ENCODE data around the gene EGFLAM. TPM values are rescaled to one million over a fixed set of nuclear protein-coding genes. Genes with fewer than 3 reads are reported as not detected.

EGFLAM gene
- total RNA-seq, 1 donor from 2014 or later: not detected

- Mint-ChIP-seq H3K4me1 (ENCODE audit: unreplicated experiment) (no peaks in the 10 kb centered on the region), H3K9me3 (ENCODE audit: unreplicated experiment) (no peaks in the 10 kb centered on the region), H3K36me3 (ENCODE audit: unreplicated experiment) (no peaks in the 10 kb centered on the region), H3K4me3 (ENCODE audit: unreplicated experiment) (no peak overlapping the region), H3K27me3 (ENCODE audit: unreplicated experiment) (peaks cover 18% of the 10 kb centered on the region), H3K27ac (ENCODE audit: unreplicated experiment) (no peak overlapping the region)
- DNase-seq (ENCODE audit: extremely low spot score, unreplicated experiment): no peak
- TF ChIP-seq, protein P1, sequence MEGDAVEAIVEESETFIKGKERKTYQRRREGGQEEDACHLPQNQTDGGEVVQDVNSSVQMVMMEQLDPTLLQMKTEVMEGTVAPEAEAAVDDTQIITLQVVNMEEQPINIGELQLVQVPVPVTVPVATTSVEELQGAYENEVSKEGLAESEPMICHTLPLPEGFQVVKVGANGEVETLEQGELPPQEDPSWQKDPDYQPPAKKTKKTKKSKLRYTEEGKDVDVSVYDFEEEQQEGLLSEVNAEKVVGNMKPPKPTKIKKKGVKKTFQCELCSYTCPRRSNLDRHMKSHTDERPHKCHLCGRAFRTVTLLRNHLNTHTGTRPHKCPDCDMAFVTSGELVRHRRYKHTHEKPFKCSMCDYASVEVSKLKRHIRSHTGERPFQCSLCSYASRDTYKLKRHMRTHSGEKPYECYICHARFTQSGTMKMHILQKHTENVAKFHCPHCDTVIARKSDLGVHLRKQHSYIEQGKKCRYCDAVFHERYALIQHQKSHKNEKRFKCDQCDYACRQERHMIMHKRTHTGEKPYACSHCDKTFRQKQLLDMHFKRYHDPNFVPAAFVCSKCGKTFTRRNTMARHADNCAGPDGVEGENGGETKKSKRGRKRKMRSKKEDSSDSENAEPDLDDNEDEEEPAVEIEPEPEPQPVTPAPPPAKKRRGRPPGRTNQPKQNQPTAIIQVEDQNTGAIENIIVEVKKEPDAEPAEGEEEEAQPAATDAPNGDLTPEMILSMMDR (IDR thresholded peaks at IDR 0.05): no peak
Observed at GRCh38 chr5:38360323-38361061, 102.1 kb downstream of the EGFLAM start.

- DNase-seq (ENCODE audit: extremely low spot score, unreplicated experiment): no peak
- H3K27ac Mint-ChIP-seq (ENCODE audit: unreplicated experiment): no peak overlapping the region
- H3K9me3 Mint-ChIP-seq (ENCODE audit: unreplicated experiment): no peaks in the 10 kb centered on the region
- TF ChIP-seq, protein P1 (IDR thresholded peaks at IDR 0.05): no peak
- H3K36me3 Mint-ChIP-seq (ENCODE audit: unreplicated experiment): no peaks in the 10 kb centered on the region
- peaks cover 20% of the 10 kb centered on the region for H3K27me3 Mint-ChIP-seq (ENCODE audit: unreplicated experiment)
- H3K4me1 Mint-ChIP-seq (ENCODE audit: unreplicated experiment): no peaks in the 10 kb centered on the region
- no peak overlapping the region for H3K4me3 Mint-ChIP-seq (ENCODE audit: unreplicated experiment)
Observed at GRCh38 chr5:38362713-38363112, 104.4 kb downstream of the EGFLAM start.

DNA sequence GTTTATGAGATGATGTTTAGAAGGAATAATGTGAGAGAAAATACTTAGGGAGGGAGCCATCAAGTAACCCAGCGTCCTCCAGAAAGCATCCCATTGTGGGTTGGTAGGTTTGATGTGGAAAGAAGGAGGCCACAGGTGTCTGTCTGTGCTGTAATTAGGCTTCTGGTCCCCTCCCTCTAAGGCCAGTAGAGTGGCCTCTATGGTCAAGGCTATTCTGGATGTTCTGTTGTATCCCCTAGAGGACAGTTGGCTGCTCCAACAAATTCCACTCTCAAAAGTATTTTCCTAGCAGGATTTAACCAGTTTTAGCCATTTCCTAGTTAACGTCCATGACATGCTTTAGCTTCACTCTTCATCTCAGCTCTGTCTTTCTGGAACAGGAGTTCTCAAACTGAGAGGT is 106.5 kb downstream of the EGFLAM start:
- Mint-ChIP-seq H3K36me3 (ENCODE audit: unreplicated experiment) (no peaks in the 10 kb centered on the region), H3K27me3 (ENCODE audit: unreplicated experiment) (peaks cover 26% of the 10 kb centered on the region), H3K4me1 (ENCODE audit: unreplicated experiment) (no peaks in the 10 kb centered on the region), H3K9me3 (ENCODE audit: unreplicated experiment) (no peaks in the 10 kb centered on the region), H3K27ac (ENCODE audit: unreplicated experiment) (no peak overlapping the region), H3K4me3 (ENCODE audit: unreplicated experiment) (no peak overlapping the region)
- TF ChIP-seq, protein P1 (IDR thresholded peaks at IDR 0.05): no peak
- no peak for DNase-seq (ENCODE audit: extremely low spot score, unreplicated experiment)

DNA sequence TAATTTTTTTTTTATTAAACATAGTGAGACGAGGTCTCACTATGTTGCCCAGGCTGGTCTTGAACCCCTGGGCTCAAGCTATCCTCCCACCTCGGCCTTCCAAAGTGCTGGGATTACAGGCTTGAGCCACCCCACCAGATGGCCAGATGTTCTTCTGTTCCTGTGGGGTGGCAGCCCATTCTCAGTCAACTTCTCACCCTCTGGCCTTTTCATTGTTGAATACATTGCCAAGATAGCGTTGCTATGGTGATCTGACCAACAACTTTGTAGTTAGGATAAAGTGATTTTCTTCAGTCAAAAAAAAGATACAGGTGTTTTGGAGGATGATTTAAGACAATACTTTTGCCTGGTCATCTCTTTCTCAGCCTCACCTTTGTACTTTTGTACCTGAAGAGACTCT is 109.1 kb downstream of the EGFLAM start:
- Mint-ChIP-seq H3K27ac (ENCODE audit: unreplicated experiment) (no peak overlapping the region), H3K4me3 (ENCODE audit: unreplicated experiment) (no peak overlapping the region)
- TF ChIP-seq, protein P1 (IDR thresholded peaks at IDR 0.05): no peak

DNA sequence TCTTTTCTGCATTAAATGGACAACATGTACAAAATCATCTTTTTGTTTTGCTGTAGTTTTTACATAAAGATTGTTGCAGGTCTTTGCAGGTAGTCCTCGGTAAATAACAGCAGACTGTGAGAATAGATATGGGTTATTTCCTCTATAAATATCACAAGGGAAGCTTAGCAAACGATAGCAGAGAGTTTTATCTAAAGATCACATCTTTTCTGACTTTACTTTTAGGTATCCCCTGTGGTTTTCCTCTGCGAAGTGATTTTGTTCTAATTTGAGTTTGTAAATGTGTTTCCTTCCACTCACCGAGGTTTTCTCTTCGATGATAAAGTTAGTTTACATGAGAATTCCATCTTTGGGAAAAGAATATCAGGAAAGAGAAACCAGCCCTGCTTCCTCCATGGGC is 109.6 kb downstream of the EGFLAM start:
- Mint-ChIP-seq H3K4me3 (ENCODE audit: unreplicated experiment) (no peak overlapping the region), H3K27ac (ENCODE audit: unreplicated experiment) (no peak overlapping the region), H3K9me3 (ENCODE audit: unreplicated experiment) (no peaks in the 10 kb centered on the region), H3K27me3 (ENCODE audit: unreplicated experiment) (peaks cover 30% of the 10 kb centered on the region), H3K4me1 (ENCODE audit: unreplicated experiment) (no peaks in the 10 kb centered on the region), H3K36me3 (ENCODE audit: unreplicated experiment) (no peaks in the 10 kb centered on the region)
- TF ChIP-seq, protein P1 (IDR thresholded peaks at IDR 0.05): no peak
- DNase-seq (ENCODE audit: extremely low spot score, unreplicated experiment): no peak

More for the DNA sequence above, 109.1 kb downstream of the EGFLAM start:
- no peak for DNase-seq (ENCODE audit: extremely low spot score, unreplicated experiment)
- Mint-ChIP-seq H3K4me1 (ENCODE audit: unreplicated experiment) (no peaks in the 10 kb centered on the region), H3K36me3 (ENCODE audit: unreplicated experiment) (no peaks in the 10 kb centered on the region), H3K9me3 (ENCODE audit: unreplicated experiment) (no peaks in the 10 kb centered on the region), H3K27me3 (ENCODE audit: unreplicated experiment) (peaks cover 30% of the 10 kb centered on the region)

All from osteocyte (in vitro differentiated cells).